ENCODE measurements around the gene SCN5A. TPM values are rescaled to one million over a fixed set of nuclear protein-coding genes. Genes with fewer than 3 reads are reported as not detected.

SCN5A gene
- total and polyA plus RNA-seq, 2 experiments from 2014 or later, result 0.97 to 1.3 TPM

- no peaks in the 10 kb centered on the region for H3K4me1 ChIP-seq (ENCODE audit: insufficient read depth)
- H3K36me3 ChIP-seq (replicated peaks; ENCODE audit: insufficient read depth, low read depth), result no peaks in the 10 kb centered on the region
- no peak overlapping the region for H2AFZ ChIP-seq
- no peaks in the 10 kb centered on the region for H4K20me1 ChIP-seq (ENCODE audit: insufficient read depth, poor library complexity, severe bottlenecking)
- no peak overlapping the region for H3K27ac ChIP-seq
- H3K9me3 ChIP-seq (ENCODE audit: low read depth), result no peaks in the 10 kb centered on the region
- H3K9me2 ChIP-seq (replicated peaks; ENCODE audit: insufficient read depth), result no peaks in the 10 kb centered on the region
- DNase-seq (ENCODE audit: low spot score), result no peak
- H3K4me2 ChIP-seq, result no peak overlapping the region
- H3K79me2 ChIP-seq, result no peaks in the 10 kb centered on the region
- 65% methylated on average over 1 of the region's 1 CpG for whole genome bisulfite sequencing (ENCODE audit: low lambda C conversion rate, missing lambda C conversion rate)
- H3K4me3 ChIP-seq, result no peak overlapping the region
- H3K27me3 ChIP-seq, result no peaks in the 10 kb centered on the region
- TF ChIP-seq CTCF (IDR thresholded peaks at IDR 0.05; ENCODE audit: poor library complexity) (no peak), EZH2phosphoT487 (IDR thresholded peaks at IDR 0.05; ENCODE audit: low read depth, severe bottlenecking, unreplicated experiment) (no peak), EZH2 (IDR thresholded peaks at IDR 0.05; ENCODE audit: borderline replicate concordance) (no peak)
Measured at GRCh38 chr3:38616111-38616510, 33.4 kb downstream of the SCN5A start.

- Histone ChIP-seq H3K27ac (no peak overlapping the region), H3K79me2 (no peaks in the 10 kb centered on the region), H3K4me1 (ENCODE audit: insufficient read depth) (no peaks in the 10 kb centered on the region), H3K27me3 (no peaks in the 10 kb centered on the region), H3K36me3 (replicated peaks; ENCODE audit: insufficient read depth, low read depth) (no peaks in the 10 kb centered on the region), H2AFZ (no peak overlapping the region), H3K9me3 (ENCODE audit: low read depth) (no peaks in the 10 kb centered on the region), H3K4me3 (no peak overlapping the region), H4K20me1 (ENCODE audit: insufficient read depth, poor library complexity, severe bottlenecking) (no peaks in the 10 kb centered on the region), H3K4me2 (no peak overlapping the region), H3K9me2 (replicated peaks; ENCODE audit: insufficient read depth) (no peaks in the 10 kb centered on the region)
- WGBS (ENCODE audit: low lambda C conversion rate, missing lambda C conversion rate), result 90% methylated on average over 9 of the region's 9 CpGs
- no peak for TF ChIP-seq CTCF (IDR thresholded peaks at IDR 0.05; ENCODE audit: poor library complexity)
- TF ChIP-seq EZH2phosphoT487 (IDR thresholded peaks at IDR 0.05; ENCODE audit: low read depth, severe bottlenecking, unreplicated experiment), result no peak
- TF ChIP-seq EZH2 (IDR thresholded peaks at IDR 0.05; ENCODE audit: borderline replicate concordance), result no peak
- DNase-seq (ENCODE audit: low spot score), result no peak
Measured at GRCh38 chr3:38614651-38615352, 34.7 kb downstream of the SCN5A start.

DNA sequence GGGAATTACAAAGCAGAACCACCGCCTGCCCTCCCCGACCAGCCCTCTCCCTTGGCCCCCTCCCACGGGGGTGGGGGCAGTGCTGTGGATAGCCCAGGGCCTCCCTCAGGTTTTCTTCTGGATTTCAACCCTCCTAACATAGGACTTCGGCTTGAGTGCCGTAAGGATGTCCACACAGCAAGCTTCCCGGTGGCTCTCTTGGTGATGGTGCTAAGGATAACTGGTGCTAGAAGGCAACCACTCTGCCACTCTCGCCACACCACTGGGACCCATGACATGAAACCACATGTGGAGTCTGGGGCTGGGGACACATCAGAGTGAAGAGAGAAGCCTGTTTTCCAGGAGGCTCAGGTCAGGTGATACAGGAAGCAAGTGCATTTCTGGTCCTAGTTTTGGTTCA lies 35.4 kb downstream of the SCN5A start:
- TF ChIP-seq EZH2 (IDR thresholded peaks at IDR 0.05; ENCODE audit: borderline replicate concordance) (no peak), EZH2phosphoT487 (IDR thresholded peaks at IDR 0.05; ENCODE audit: low read depth, severe bottlenecking, unreplicated experiment) (no peak)
- Histone ChIP-seq H3K9me2 (replicated peaks; ENCODE audit: insufficient read depth) (no peaks in the 10 kb centered on the region), H3K36me3 (replicated peaks; ENCODE audit: insufficient read depth, low read depth) (no peaks in the 10 kb centered on the region), H3K4me1 (ENCODE audit: insufficient read depth) (no peaks in the 10 kb centered on the region), H2AFZ (no peak overlapping the region), H3K27ac (no peak overlapping the region), H3K79me2 (no peaks in the 10 kb centered on the region), H3K4me2 (no peak overlapping the region), H3K27me3 (no peaks in the 10 kb centered on the region), H3K4me3 (no peak overlapping the region), H3K9me3 (ENCODE audit: low read depth) (no peaks in the 10 kb centered on the region), H4K20me1 (ENCODE audit: insufficient read depth, poor library complexity, severe bottlenecking) (no peaks in the 10 kb centered on the region)
- DNase-seq (ENCODE audit: low spot score), result no peak
- WGBS (ENCODE audit: low lambda C conversion rate, missing lambda C conversion rate), result 86% methylated on average over 7 of the region's 7 CpGs

- TF ChIP-seq EZH2 (IDR thresholded peaks at IDR 0.05; ENCODE audit: borderline replicate concordance) (no peak), EZH2phosphoT487 (IDR thresholded peaks at IDR 0.05; ENCODE audit: low read depth, severe bottlenecking, unreplicated experiment) (no peak), CTCF (IDR thresholded peaks at IDR 0.05; ENCODE audit: poor library complexity) (no peak)
Measured at GRCh38 chr3:38613426-38613825, 36.1 kb downstream of the SCN5A start.

More at GRCh38 chr3:38613426-38613825, 36.1 kb downstream of the SCN5A start:
- H3K36me3 ChIP-seq (replicated peaks; ENCODE audit: insufficient read depth, low read depth), result no peaks in the 10 kb centered on the region
- no peaks in the 10 kb centered on the region for H3K79me2 ChIP-seq
- H2AFZ ChIP-seq, result no peak overlapping the region
- no peaks in the 10 kb centered on the region for H3K27me3 ChIP-seq
- no peak for DNase-seq (ENCODE audit: low spot score)
- H3K9me3 ChIP-seq (ENCODE audit: low read depth), result no peaks in the 10 kb centered on the region
- no peaks in the 10 kb centered on the region for H3K9me2 ChIP-seq (replicated peaks; ENCODE audit: insufficient read depth)
- H3K27ac ChIP-seq, result no peak overlapping the region
- no peaks in the 10 kb centered on the region for H4K20me1 ChIP-seq (ENCODE audit: insufficient read depth, poor library complexity, severe bottlenecking)
- no peaks in the 10 kb centered on the region for H3K4me1 ChIP-seq (ENCODE audit: insufficient read depth)
- 92% methylated on average over 5 of the region's 5 CpGs for WGBS (ENCODE audit: low lambda C conversion rate, missing lambda C conversion rate)
- no peak overlapping the region for H3K4me2 ChIP-seq
- no peak overlapping the region for H3K4me3 ChIP-seq

All from hepatocyte (in vitro differentiated cells).